PC-9 (cell line): ENCODE data around the gene MSN. TPM values are rescaled to one million over a fixed set of nuclear protein-coding genes. Genes with fewer than 3 reads are reported as not detected.

ENCODE experiments used
- BruUV-seq: library from RNA; stranded (reverse); fragments of 400-500 nt; replicated peaks from 2 replicates; lab custom pipeline; 2021; lab: Mats Ljungman, UMichigan
- CTCF ChIA-PET: fragments of 300-600 bp; sonication (Branson Sonifier 250); formaldehyde crosslinking; loops from one replicate; lab custom pipeline; 2022; ENCODE audit warnings: antibody characterized with exemption; lab: Charles Lee
- POLR2A ChIA-PET: fragments of 300-600 bp; sonication (Branson Sonifier 250); formaldehyde crosslinking; loops from one replicate; lab custom pipeline; 2022; ENCODE audit warnings: antibody characterized with exemption; ENCODE audit not compliant: unreplicated experiment; lab: Charles Lee
- DNase-seq, 2 experiments: peaks; one replicate each; pipeline versions ENCODE4 v3.0.0 to v3.0.0-alpha.2; 2015 to 2022; ENCODE audit warnings: mixed read lengths in 1 of 2
- H2AFZ ChIP-seq: fragments of 200-600 bp; sonication (generic); 2 replicates; pipeline ENCODE4 v1.8.1; 2017; ENCODE audit warnings: antibody characterized with exemption
- H3F3A ChIP-seq: fragments of 200-600 bp; sonication (generic); 2 replicates; pipeline ENCODE4 v1.8.1; 2017; ENCODE audit warnings: antibody characterized with exemption, mild to moderate bottlenecking, low read depth; ENCODE audit not compliant: insufficient read depth
- H3K27ac ChIP-seq: fragments of 200-600 bp; sonication (generic); 2 replicates; pipeline ENCODE4 v1.6.1; 2016; ENCODE audit warnings: mixed run types
- H3K27me3 ChIP-seq: fragments of 200-600 bp; sonication (generic); 2 replicates; pipeline ENCODE4 v1.6.1; 2016; ENCODE audit warnings: low read depth, mixed run types; ENCODE audit not compliant: insufficient read depth
- H3K36me3 ChIP-seq: fragments of 200-600 bp; sonication (generic); 2 replicates; pipeline ENCODE4 v1.6.1; 2016; ENCODE audit warnings: low read depth, mixed run types
- H3K4me1 ChIP-seq: fragments of 200-600 bp; sonication (generic); replicated peaks from 2 replicates; pipeline ENCODE4 v1.6.1; 2016; ENCODE audit warnings: mixed run types; ENCODE audit not compliant: insufficient read depth
- H3K4me2 ChIP-seq: fragments of 200-600 bp; sonication (generic); 2 replicates; pipeline ENCODE4 v1.6.1; 2017; ENCODE audit warnings: mixed run types
- H3K4me3 ChIP-seq: fragments of 200-600 bp; sonication (generic); 2 replicates; pipeline ENCODE4 v1.6.1; 2016; ENCODE audit warnings: mixed run types
- H3K79me2 ChIP-seq: fragments of 200-600 bp; sonication (generic); 2 replicates; pipeline ENCODE4 v1.6.1; 2017; ENCODE audit warnings: low read depth, mixed run types
- H3K9me2 ChIP-seq: fragments of 200-600 bp; sonication (generic); 2 replicates; pipeline ENCODE4 v1.8.1; 2017; ENCODE audit warnings: mild to moderate bottlenecking; ENCODE audit not compliant: insufficient read depth
- H3K9me3 ChIP-seq: fragments of 200-600 bp; sonication (generic); 2 replicates; pipeline ENCODE4 v1.8.1; 2016; ENCODE audit warnings: low read depth; ENCODE audit not compliant: insufficient read depth
- H4K20me1 ChIP-seq: fragments of 200-600 bp; sonication (generic); 2 replicates; pipeline ENCODE4 v1.8.1; 2017; ENCODE audit not compliant: insufficient read depth
- EZH2 ChIP-seq: fragments of 200-600 bp; sonication (generic); IDR thresholded peaks from 2 replicates; pipeline ENCODE4 v1.8.0; 2017; ENCODE audit warnings: antibody characterized with exemption, low read depth
- intact Hi-C: fragments of 100-400 bp; cut with micrococcal nuclease; formaldehyde crosslinking; loops from one replicate; pipeline ENCODE4 v1.10.0; 2022; ENCODE audit not compliant: unreplicated experiment
- total RNA-seq: library from RNA; stranded (reverse); gene quantifications from 2 replicates; pipeline ENCODE4 v1.2.3, GENCODE V29; 2021
- TF ChIP-seq, protein P1 (sequence below): fragments of 200-600 bp; sonication (generic); conservative IDR thresholded peaks from 2 replicates; pipeline ENCODE4 v1.6.1; 2017; ENCODE audit warnings: mixed run types, antibody characterized with exemption, mild to moderate bottlenecking, moderate library complexity

MSN gene
- total RNA-seq, 1 experiment from 2014 or later: 235 TPM

DNA sequence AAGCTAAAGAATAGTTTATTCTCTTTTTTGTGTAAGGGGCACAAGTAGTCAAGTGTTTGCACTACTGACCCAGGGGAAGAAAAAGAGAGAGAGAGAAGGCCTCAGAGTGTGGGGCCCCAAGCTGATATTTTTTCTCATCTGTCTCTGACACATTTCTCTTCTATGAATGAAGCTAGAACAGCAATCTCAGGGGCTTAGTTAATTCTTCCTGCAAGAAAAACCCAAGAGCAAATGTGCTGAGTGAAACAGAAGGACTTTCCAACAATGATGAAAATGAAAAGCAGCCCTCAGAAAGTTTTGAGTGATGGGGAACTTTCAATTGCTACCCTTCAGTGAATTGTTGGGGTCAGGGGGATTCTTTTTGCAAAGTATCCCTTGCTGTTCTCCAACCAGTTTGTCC is 9.2 kb upstream of the MSN start:
- Histone ChIP-seq H3K36me3 (no peaks in the 10 kb centered on the region), H4K20me1 (no peaks in the 10 kb centered on the region), H3K9me3 (no peaks in the 10 kb centered on the region), H3K4me3 (no peak overlapping the region), H3K79me2 (no peaks in the 10 kb centered on the region), H3K27ac (no peak overlapping the region), H3F3A (no peaks in the 10 kb centered on the region), H3K9me2 (no peaks in the 10 kb centered on the region), H3K4me2 (no peak overlapping the region), H3K4me1 (no peaks in the 10 kb centered on the region), H3K27me3 (no peaks in the 10 kb centered on the region), H2AFZ (no peak overlapping the region)
- CTCF ChIA-PET: no interaction called here
- intact Hi-C loops: no loop called here
- TF ChIP-seq, protein P1, sequence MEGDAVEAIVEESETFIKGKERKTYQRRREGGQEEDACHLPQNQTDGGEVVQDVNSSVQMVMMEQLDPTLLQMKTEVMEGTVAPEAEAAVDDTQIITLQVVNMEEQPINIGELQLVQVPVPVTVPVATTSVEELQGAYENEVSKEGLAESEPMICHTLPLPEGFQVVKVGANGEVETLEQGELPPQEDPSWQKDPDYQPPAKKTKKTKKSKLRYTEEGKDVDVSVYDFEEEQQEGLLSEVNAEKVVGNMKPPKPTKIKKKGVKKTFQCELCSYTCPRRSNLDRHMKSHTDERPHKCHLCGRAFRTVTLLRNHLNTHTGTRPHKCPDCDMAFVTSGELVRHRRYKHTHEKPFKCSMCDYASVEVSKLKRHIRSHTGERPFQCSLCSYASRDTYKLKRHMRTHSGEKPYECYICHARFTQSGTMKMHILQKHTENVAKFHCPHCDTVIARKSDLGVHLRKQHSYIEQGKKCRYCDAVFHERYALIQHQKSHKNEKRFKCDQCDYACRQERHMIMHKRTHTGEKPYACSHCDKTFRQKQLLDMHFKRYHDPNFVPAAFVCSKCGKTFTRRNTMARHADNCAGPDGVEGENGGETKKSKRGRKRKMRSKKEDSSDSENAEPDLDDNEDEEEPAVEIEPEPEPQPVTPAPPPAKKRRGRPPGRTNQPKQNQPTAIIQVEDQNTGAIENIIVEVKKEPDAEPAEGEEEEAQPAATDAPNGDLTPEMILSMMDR: no peak
- TF ChIP-seq EZH2: no peak
- no TSS peak for BruUV-seq
- DNase-seq: no peak
- POLR2A ChIA-PET: interaction anchor here (0.6 kb wide), 1 partner anchor 21 kb away, joined by 3 read pairs; no protein-coding TSS in a partner anchor

DNA sequence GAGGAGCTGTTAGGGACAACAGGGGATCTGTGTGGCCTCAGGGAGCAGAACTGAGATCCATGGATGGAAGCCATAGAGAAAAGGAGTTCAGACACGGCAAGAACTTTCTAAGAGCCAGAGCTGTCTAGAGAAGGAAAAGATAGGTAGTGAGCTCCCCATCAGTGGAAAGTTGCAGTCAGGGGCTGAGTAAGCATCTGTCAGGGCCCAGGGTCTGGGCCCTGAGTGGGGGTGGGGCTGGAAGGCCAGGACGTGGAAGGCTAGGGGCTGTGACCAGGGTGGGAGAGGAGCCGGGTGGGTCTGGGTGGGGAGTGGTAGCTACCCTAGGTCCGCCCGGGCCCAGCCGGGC is 324 bp upstream of the MSN start:
- Histone ChIP-seq H3K27me3 (no peaks in the 10 kb centered on the region), H3K36me3 (no peaks in the 10 kb centered on the region), H3K4me3 (peak overlapping the region; percentile 79; the same call in 1 of the 2 replicates), H3K9me2 (no peaks in the 10 kb centered on the region), H3K79me2 (peaks cover 40% of the 10 kb centered on the region), H4K20me1 (no peaks in the 10 kb centered on the region), H3K4me2 (peak overlapping the region; percentile 87), H3K27ac (0 out of 2 replicates have a peak overlapping the region, but pooled peaks have one; percentile 20), H3F3A (peaks cover 17% of the 10 kb centered on the region; the same call in 1 of the 2 replicates), H3K9me3 (no peaks in the 10 kb centered on the region), H3K4me1 (peaks cover 11% of the 10 kb centered on the region), H2AFZ (peak overlapping the region; percentile 67; the same call in 1 of the 2 replicates)
- no peak for TF ChIP-seq EZH2
- TF ChIP-seq, protein P1: no peak
- no peak for DNase-seq
- POLR2A ChIA-PET: interaction anchor here (0.6 kb wide), 1 partner anchor 12 kb away, joined by 5 read pairs; no protein-coding TSS in a partner anchor
- intact Hi-C loops: no loop called here
- no TSS peak for BruUV-seq
- CTCF ChIA-PET: interaction anchor here (0.7 kb wide), 1 partner anchor 39 kb away, joined by 3 read pairs; no protein-coding TSS in a partner anchor

DNA sequence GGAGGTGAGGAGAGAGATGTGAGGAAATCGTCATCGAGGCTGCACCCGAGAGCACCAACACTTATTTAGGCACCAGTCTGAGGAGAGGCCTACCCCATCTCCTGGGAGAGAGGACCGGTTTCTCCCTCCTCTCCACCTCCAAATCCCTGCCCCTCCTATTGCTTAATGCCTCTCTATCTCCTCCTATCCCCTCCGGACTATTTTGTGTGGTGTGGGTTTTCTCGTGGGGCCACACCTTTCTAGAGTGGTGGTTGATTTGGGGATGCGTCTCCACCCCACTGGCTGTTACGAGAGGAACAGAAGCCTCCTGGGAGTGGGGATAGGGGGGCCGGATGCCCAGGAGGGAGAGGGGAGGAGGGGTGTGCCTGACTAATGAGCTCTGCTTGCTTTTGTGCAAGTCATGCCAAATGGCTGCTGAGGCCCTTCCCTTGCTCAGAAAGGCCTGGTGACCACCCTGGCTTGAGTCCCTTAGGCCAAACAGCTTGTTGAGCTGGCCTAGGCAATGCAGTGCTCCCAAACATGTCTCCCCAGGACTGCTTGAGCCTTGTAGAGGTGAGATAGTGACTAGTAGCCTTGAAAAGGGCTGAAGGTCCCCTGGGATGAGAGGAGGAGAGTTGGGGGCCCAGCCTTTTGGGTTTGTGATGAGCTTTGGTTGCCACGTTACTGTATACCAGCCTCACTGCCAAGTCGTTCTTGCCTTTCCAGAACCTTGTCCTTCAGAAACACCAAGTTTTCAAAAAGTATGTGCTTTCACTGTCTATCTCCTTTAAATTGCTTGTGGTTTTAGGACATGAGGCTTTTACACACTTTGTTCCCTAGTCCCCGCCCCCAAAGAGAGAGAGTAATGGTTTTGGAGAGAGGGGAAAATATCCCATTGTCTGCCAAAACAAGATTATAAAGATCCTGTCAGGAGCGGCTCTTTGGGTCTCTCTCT is 1.2 kb downstream of the MSN start:
- H3K9me2 ChIP-seq: no peaks in the 10 kb centered on the region

More for the DNA sequence above, 1.2 kb downstream of the MSN start:
- peak overlapping the region; percentile 48 for H2AFZ ChIP-seq
- no peaks in the 10 kb centered on the region for H3K36me3 ChIP-seq
- H3K27ac ChIP-seq: peak overlapping the region; percentile 97
- ChIA-PET POLR2A (interaction anchor here (0.6 to 0.7 kb wide), 3 partner anchors 25 to 43 kb away, joined by 3 read pairs; no protein-coding TSS in a partner anchor), CTCF (interaction anchor here (0.6 kb wide), 1 partner anchor 10 kb away, joined by 3 read pairs; no protein-coding TSS in a partner anchor)
- peaks cover 11% of the 10 kb centered on the region for H3K4me1 ChIP-seq
- H4K20me1 ChIP-seq: no peaks in the 10 kb centered on the region
- TF ChIP-seq EZH2: no peak
- TF ChIP-seq, protein P1: no peak
- peaks cover 55% of the 10 kb centered on the region for H3K79me2 ChIP-seq
- no peaks in the 10 kb centered on the region for H3K9me3 ChIP-seq
- intact Hi-C loops: loop anchor here (1.0 to 2.0 kb wide), 3 partner anchors 26 to 74 kb away; no protein-coding TSS in a partner anchor
- BruUV-seq: no TSS peak
- peak overlapping the region; percentile 87 for H3K4me2 ChIP-seq
- DNase-seq: peak; percentile 63 to 68
- H3K4me3 ChIP-seq: peak overlapping the region; percentile 79
- H3K27me3 ChIP-seq: no peaks in the 10 kb centered on the region
- peaks cover 17% of the 10 kb centered on the region; the same call in 1 of the 2 replicates for H3F3A ChIP-seq
